ENCODE measurements around the gene TTC7B. TPM values are rescaled to one million over a fixed set of nuclear protein-coding genes. Genes with fewer than 3 reads are reported as not detected.

TTC7B gene
- total RNA-seq, 1 donor from 2014 or later = 46.6 TPM

GRCh38 chr14:90695997-90696660 is 120.1 kb downstream of the TTC7B start:
- Mint-ChIP-seq H3K27ac (no peak overlapping the region), H3K9me3 (ENCODE audit: low read depth) (no peaks in the 10 kb centered on the region), H3K4me1 (ENCODE audit: low read depth) (no peaks in the 10 kb centered on the region), H3K36me3 (ENCODE audit: insufficient read depth) (no peaks in the 10 kb centered on the region), H3K4me3 (ENCODE audit: low read depth) (no peak overlapping the region), H3K27me3 (no peaks in the 10 kb centered on the region)
- no peak for DNase-seq (ENCODE audit: low spot score, unreplicated experiment)
- TF ChIP-seq, protein P1, sequence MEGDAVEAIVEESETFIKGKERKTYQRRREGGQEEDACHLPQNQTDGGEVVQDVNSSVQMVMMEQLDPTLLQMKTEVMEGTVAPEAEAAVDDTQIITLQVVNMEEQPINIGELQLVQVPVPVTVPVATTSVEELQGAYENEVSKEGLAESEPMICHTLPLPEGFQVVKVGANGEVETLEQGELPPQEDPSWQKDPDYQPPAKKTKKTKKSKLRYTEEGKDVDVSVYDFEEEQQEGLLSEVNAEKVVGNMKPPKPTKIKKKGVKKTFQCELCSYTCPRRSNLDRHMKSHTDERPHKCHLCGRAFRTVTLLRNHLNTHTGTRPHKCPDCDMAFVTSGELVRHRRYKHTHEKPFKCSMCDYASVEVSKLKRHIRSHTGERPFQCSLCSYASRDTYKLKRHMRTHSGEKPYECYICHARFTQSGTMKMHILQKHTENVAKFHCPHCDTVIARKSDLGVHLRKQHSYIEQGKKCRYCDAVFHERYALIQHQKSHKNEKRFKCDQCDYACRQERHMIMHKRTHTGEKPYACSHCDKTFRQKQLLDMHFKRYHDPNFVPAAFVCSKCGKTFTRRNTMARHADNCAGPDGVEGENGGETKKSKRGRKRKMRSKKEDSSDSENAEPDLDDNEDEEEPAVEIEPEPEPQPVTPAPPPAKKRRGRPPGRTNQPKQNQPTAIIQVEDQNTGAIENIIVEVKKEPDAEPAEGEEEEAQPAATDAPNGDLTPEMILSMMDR (IDR thresholded peaks at IDR 0.05; ENCODE audit: unreplicated experiment) = no peak

- no peak for DNase-seq (ENCODE audit: low spot score, unreplicated experiment)
- H3K27me3 Mint-ChIP-seq = no peaks in the 10 kb centered on the region
- TF ChIP-seq, protein P1 (IDR thresholded peaks at IDR 0.05; ENCODE audit: unreplicated experiment) = no peak
- no peak overlapping the region for H3K27ac Mint-ChIP-seq
- no peaks in the 10 kb centered on the region for H3K9me3 Mint-ChIP-seq (ENCODE audit: low read depth)
- peaks cover 3% of the 10 kb centered on the region for H3K36me3 Mint-ChIP-seq (ENCODE audit: insufficient read depth)
- H3K4me1 Mint-ChIP-seq (ENCODE audit: low read depth) = no peaks in the 10 kb centered on the region
- H3K4me3 Mint-ChIP-seq (ENCODE audit: low read depth) = no peak overlapping the region
These were observed 122.8 kb downstream of the TTC7B start for GRCh38 chr14:90693413-90693812.

DNA sequence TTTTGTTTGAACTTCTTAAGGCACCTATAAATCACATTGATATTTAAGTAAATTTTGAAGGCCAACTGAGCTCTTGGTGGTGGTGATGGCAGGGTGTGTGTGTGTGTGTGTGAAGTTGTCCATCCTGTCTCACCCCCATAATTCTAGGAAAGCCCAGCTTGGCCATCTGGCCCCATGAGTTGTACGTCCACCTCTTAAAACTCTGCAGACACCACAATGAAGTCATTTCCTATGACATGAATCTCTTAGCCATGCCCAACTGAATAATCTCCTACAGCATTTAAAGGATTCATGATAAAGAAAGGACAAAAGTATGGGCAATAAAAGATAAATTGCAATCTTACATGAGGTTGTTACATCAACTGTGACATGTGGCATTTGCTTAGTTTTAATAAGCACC is 123.4 kb downstream of the TTC7B start:
- H3K27me3 Mint-ChIP-seq = no peaks in the 10 kb centered on the region
- TF ChIP-seq, protein P1 (IDR thresholded peaks at IDR 0.05; ENCODE audit: unreplicated experiment) = no peak

DNA sequence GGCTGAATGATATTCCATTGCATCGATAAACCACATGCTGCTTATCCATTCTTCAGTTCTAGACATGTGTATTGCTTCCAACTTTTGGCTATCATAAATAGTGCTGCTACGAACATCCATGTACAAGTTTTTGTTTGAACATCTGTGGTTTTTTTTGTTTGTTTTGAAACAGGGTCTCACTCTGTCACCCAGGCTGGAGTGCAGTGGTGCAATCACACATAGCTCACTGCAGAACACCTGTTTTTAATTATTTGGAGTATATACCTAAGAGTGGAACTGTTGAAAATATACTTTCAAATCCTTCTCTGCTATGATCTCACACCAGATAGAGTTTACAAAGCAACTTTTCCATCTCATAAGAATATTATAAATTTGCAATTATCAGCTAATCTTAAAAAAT is 124.2 kb downstream of the TTC7B start:
- H3K27me3 Mint-ChIP-seq = no peaks in the 10 kb centered on the region
- no peaks in the 10 kb centered on the region for H3K9me3 Mint-ChIP-seq (ENCODE audit: low read depth)
- H3K4me3 Mint-ChIP-seq (ENCODE audit: low read depth) = no peak overlapping the region
- no peaks in the 10 kb centered on the region for H3K4me1 Mint-ChIP-seq (ENCODE audit: low read depth)
- no peak for DNase-seq (ENCODE audit: low spot score, unreplicated experiment)
- TF ChIP-seq, protein P1 (IDR thresholded peaks at IDR 0.05; ENCODE audit: unreplicated experiment) = no peak
- H3K27ac Mint-ChIP-seq = no peak overlapping the region
- H3K36me3 Mint-ChIP-seq (ENCODE audit: insufficient read depth) = peaks cover 7% of the 10 kb centered on the region

More for the DNA sequence above, 123.4 kb downstream of the TTC7B start:
- Mint-ChIP-seq H3K9me3 (ENCODE audit: low read depth) (no peaks in the 10 kb centered on the region), H3K4me3 (ENCODE audit: low read depth) (no peak overlapping the region), H3K4me1 (ENCODE audit: low read depth) (no peaks in the 10 kb centered on the region), H3K27ac (no peak overlapping the region), H3K36me3 (ENCODE audit: insufficient read depth) (peaks cover 3% of the 10 kb centered on the region)
- DNase-seq (ENCODE audit: low spot score, unreplicated experiment) = no peak

DNA sequence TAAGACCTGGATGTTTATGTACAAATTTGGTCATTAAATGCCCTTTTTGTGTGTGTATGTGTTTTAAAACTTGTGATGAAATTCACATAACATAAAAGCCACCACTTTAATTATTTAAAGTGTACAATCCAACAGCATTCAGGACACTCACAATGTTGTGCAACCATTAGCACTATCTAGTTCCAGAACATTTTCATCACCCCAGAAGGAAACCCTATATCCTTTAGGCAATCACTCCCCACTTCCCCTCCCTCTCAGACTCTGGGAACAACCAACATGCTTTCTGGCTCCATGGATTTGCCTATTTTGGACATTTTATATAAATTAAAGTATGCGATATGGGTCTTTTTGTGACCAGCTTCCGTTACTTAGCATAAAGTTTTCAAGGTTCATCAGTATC is 124.6 kb downstream of the TTC7B start:
- no peak overlapping the region for H3K4me3 Mint-ChIP-seq (ENCODE audit: low read depth)
- H3K9me3 Mint-ChIP-seq (ENCODE audit: low read depth) = no peaks in the 10 kb centered on the region
- H3K4me1 Mint-ChIP-seq (ENCODE audit: low read depth) = no peaks in the 10 kb centered on the region
- peaks cover 7% of the 10 kb centered on the region for H3K36me3 Mint-ChIP-seq (ENCODE audit: insufficient read depth)
- TF ChIP-seq, protein P1 (IDR thresholded peaks at IDR 0.05; ENCODE audit: unreplicated experiment) = no peak
- H3K27ac Mint-ChIP-seq = no peak overlapping the region
- H3K27me3 Mint-ChIP-seq = no peaks in the 10 kb centered on the region
- no peak for DNase-seq (ENCODE audit: low spot score, unreplicated experiment)
